ENCODE data around the gene PRPS1L1. TPM values are rescaled to one million over a fixed set of nuclear protein-coding genes. Genes with fewer than 3 reads are reported as not detected.

Gene PRPS1L1
- total RNA-seq, 1 experiment from 2014 or later = not detected

DNA sequence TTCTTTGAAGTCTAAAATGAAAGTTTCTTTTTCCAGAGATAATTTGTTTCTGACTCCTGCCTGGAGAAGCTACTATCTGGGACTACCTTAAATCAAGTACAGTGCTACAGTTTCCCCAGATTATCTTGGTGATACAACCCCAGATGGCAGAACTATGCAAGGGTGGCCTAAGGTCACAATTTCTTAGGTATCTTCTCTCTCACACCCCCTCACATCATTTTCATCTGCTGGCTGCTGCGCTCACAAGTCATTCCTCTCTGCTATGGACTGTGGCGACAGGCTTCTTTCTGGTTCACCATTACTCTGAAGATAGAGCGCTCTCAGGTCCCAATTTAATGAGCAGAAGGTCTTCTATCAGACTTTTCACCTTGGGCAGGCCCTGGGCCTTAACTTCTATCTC is 9.1 kb upstream of the PRPS1L1 start:
- H3K4me3 ChIP-seq (ENCODE audit: insufficient read depth, low read depth, low read length) = no peak overlapping the region
- DNase-seq = no peak
- no peaks in the 10 kb centered on the region for H3K27me3 ChIP-seq (ENCODE audit: control insufficient read depth, insufficient read depth, low read length)
- H3K36me3 ChIP-seq (replicated peaks; ENCODE audit: control insufficient read depth, insufficient read depth, low read length) = no peaks in the 10 kb centered on the region

DNA sequence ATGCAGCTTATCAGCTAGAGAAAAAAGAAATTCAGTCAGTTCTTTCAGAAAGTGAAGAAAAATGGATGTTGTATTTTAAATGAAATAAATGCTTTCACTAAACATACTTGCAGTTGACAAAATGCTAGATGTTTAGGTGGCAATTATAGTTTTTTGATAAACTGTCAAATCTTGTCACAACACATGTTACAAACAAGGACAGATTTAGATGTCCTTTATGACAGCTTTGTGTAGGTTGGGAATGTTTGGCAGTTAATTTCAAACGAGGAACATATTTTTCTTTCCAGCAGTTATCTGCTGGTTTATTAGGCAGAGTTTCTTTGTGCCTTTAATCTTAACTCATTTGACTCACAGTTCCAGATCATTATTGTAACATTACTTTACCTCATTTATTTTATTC is 3.1 kb upstream of the PRPS1L1 start:
- H3K36me3 ChIP-seq (replicated peaks; ENCODE audit: control insufficient read depth, insufficient read depth, low read length) = no peaks in the 10 kb centered on the region
- H3K4me3 ChIP-seq (ENCODE audit: insufficient read depth, low read depth, low read length) = no peak overlapping the region
- no peak for DNase-seq
- H3K27me3 ChIP-seq (ENCODE audit: control insufficient read depth, insufficient read depth, low read length) = no peaks in the 10 kb centered on the region

DNA sequence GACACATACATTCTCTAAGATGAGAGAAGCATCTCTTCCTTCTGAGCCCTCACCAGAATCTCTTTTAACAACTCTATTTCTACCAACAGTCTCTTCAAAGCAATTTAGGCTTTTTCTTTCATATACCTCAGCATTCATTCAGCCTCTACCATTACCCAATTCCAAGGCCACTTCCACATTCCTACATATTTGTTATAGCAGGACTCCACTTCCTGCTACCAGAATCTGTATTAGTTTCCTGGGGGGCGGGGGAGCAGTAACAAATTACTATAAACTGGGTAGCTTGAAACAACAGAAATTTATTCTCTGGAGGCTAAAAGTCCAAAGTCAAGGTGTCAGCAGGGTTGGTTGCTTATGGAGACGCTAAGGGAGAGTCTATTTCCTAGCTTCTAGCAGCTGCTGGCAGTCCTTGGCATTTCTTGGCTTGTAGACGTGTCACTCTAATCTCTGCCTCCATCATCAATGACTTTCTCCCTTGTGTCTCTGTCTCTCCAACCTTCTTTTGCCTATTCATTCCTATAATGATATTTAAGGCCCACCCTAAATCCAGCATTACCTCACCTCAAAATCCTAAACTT is 7.4 kb downstream of the PRPS1L1 start:
- no peak overlapping the region for H3K4me3 ChIP-seq (ENCODE audit: insufficient read depth, low read depth, low read length)
- no peaks in the 10 kb centered on the region for H3K27me3 ChIP-seq (ENCODE audit: control insufficient read depth, insufficient read depth, low read length)
- H3K36me3 ChIP-seq (replicated peaks; ENCODE audit: control insufficient read depth, insufficient read depth, low read length) = no peaks in the 10 kb centered on the region
- no peak for DNase-seq

DNA sequence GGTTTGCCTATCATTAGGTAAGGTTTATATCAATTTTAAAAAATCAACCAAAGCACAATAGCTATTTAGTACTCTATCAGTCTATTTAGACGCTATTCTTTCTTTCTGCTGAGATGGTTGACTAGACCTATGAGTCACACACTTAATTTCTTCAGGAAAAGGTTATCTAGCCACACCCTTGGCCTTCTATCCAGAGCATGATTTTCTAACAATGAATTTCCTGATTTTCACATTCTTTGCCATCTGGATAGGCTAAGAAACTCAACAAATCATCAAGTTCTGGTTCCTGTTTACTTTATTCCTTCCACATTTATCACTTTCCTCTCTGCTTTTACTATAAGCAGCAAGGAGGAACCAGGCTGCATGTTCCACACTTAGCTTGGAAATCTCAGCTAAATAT is 8.1 kb downstream of the PRPS1L1 start:
- H3K4me3 ChIP-seq (ENCODE audit: insufficient read depth, low read depth, low read length) = no peak overlapping the region
- no peak for DNase-seq
- no peaks in the 10 kb centered on the region for H3K36me3 ChIP-seq (replicated peaks; ENCODE audit: control insufficient read depth, insufficient read depth, low read length)
- no peaks in the 10 kb centered on the region for H3K27me3 ChIP-seq (ENCODE audit: control insufficient read depth, insufficient read depth, low read length)

DNA sequence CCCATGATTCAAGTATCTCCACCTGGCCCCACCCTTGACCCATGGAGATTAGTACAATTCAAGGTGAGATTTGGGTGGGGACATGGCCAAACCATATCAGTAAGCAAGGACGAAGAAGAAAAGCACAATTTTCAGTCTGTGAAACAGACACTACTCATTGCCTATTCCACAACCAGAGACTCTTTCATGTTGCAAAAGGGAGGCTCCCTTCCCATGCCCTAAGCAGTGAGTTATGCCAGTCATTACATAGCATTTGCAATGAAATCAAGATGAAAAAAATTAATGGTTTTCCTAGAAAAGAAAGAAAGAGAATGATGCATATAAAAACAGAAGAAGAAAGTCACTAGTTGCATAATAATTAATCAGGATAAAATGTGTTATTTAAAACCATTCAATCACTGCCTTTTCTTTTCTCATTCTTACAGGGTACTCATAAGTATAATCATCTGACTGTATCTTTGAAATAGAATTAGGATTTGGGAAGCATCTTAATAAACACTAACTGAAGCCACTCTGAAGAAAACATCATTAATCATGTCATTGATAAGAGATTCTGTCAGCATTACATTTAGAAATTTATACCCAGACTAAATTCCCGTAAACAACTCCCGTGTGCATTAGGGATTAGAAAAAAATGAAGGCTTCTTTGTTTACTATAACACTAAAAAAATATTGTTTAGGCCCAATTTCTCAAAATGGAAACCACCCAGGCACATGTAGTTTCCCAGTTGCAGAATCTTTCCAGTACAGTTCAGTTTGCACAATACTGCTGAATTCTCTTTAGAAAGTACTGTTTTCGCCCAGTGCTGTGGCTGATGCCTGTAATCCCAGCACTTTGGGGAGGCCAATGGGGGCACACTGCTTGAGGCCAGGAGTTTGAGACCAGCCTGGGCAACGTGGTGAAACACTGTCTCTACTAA is 9.1 kb downstream of the PRPS1L1 start:
- H3K27me3 ChIP-seq (ENCODE audit: control insufficient read depth, insufficient read depth, low read length) = no peaks in the 10 kb centered on the region
- H3K4me3 ChIP-seq (ENCODE audit: insufficient read depth, low read depth, low read length) = no peak overlapping the region
- H3K36me3 ChIP-seq (replicated peaks; ENCODE audit: control insufficient read depth, insufficient read depth, low read length) = no peaks in the 10 kb centered on the region
- no peak for DNase-seq

DNA sequence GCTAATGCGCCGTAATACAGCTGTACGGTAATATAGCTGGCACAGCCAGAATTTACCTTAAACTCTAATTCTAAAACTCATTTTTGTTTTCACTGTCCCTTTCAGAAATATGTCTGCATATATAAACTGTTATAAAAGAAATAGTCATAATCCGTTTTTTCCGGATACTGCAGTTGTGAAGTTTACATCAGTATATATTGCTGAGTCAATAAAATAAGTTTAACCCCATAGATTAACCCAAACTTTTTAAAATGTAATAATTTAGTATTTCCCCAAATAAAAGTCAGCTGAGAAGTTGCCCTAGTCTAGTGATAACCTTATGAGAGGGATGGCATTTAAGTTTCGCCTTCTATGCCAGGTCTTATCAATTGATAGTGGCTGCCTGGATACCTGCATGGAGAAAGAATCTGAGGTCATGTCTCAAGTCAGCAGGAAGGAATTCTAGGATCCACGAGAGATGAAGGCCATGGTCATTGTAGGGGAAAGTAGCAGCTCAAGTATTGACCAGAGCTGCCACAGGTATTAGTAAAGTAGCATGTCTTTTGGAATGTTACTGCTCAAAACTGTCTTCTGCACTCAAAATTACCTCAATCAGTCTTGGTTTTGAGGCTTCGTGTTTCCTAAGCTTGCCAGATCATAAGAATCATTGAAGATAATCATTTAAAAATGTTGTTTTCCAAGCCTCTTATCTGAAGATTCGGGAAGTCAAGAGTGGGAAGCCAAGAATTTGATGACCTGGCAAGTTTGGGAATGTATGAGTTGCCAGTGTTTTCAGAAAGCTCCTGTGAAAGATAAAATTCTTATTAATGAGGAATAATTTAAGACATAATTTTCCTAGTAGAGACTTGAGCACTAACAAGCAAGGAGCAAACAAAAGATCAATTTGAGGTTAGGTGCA is 10.8 kb downstream of the PRPS1L1 start:
- Histone ChIP-seq H3K27me3 (ENCODE audit: control insufficient read depth, insufficient read depth, low read length) (no peaks in the 10 kb centered on the region), H3K36me3 (replicated peaks; ENCODE audit: control insufficient read depth, insufficient read depth, low read length) (no peaks in the 10 kb centered on the region), H3K4me3 (ENCODE audit: insufficient read depth, low read depth, low read length) (no peak overlapping the region)
- no peak for DNase-seq

DNA sequence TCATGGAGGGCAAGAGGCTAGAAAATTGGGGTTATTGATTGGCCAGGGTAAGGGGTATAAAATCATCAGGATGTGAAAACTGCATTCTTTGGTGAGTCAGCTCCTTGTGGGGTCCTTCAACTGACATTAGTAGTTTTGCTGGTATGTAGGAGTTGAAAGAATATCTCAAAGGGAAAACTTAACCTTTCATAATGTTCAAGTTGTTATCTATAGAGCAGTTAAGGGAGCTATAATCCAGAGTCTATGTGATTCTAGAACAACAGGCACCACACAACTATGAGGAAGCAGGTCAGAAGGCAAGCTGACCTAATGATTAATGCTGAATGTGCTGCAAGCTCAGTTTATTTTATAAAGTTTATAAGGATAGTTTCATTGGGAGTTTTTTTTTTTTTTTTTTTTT is 13.7 kb downstream of the PRPS1L1 start:
- DNase-seq = no peak
- no peaks in the 10 kb centered on the region for H3K27me3 ChIP-seq (ENCODE audit: control insufficient read depth, insufficient read depth, low read length)
- no peak overlapping the region for H3K4me3 ChIP-seq (ENCODE audit: insufficient read depth, low read depth, low read length)
- H3K36me3 ChIP-seq (replicated peaks; ENCODE audit: control insufficient read depth, insufficient read depth, low read length) = no peaks in the 10 kb centered on the region

DNA sequence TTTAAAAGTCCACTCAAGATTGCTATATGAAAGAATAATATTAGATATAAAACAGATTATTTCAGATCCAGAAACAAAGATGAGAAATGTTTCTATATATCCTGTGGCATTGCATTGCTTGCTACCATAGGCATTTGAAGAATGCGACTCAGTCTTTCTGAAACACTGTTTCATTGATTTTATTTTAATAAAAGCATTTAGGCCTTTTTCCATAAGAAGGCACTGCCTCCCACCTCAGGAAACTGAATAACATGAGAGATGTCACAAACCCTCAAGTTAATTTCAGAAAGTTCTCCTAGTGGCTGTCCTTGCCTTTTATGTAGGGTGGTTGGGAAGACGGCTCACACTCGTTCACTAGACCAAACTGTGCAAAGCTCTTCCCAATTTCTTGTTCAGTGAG is 23.3 kb downstream of the PRPS1L1 start:
- H3K4me3 ChIP-seq (ENCODE audit: insufficient read depth, low read depth, low read length) = no peak overlapping the region
- no peaks in the 10 kb centered on the region for H3K27me3 ChIP-seq (ENCODE audit: control insufficient read depth, insufficient read depth, low read length)
- no peaks in the 10 kb centered on the region for H3K36me3 ChIP-seq (replicated peaks; ENCODE audit: control insufficient read depth, insufficient read depth, low read length)
- no peak for DNase-seq

DNA sequence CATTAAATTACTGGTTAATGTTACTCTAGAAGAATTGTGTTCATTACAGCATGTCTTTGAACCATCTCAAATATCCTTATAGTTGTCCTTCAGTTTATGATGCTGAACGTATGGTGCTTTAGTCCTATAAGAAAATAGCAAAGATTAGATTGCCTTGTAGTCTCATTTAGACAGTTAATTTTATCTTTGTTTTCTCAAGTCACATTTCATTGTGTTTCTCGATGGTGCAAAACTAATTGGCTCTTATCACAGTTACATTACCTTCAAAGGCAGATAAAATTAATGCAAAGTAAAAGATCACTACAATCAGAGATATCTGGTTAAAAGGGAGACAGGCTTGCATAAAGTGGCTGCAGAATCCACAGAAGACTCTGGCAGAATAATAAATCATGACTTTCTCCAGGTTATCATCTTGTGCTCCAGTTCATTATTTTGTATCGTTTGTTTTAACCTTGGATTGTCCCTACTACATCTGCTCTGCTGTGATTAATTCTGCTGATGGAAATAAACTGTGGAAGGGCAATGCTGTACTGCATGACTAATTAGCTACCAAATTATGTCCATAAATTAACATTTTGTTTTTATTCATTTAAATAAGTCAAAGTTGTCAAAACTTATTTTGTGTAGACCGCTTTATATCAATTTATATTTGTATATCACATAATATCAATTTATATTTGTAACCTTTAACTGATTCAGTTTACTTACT is 24.2 kb downstream of the PRPS1L1 start:
- no peaks in the 10 kb centered on the region for H3K27me3 ChIP-seq (ENCODE audit: control insufficient read depth, insufficient read depth, low read length)
- H3K4me3 ChIP-seq (ENCODE audit: insufficient read depth, low read depth, low read length) = no peak overlapping the region
- DNase-seq = no peak

DNA sequence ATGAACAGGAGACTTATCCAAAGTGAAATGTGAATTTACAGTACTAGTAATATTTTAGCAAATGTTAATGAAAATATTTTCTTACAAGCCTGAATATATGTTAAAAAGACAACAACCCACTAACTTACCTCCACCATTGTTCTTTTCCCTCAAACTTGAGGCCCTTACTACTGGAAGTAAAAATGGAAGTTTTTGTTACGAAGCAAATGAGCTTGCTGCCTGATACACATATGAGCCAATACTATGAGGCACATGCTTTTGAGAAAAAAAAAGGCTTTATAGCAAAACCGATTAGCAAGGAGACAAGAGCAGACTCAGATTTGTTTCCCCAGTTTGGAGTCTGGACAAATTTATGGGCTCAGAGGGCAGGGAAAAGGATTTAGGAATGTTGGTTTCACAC is 29.0 kb downstream of the PRPS1L1 start:
- Histone ChIP-seq H3K4me3 (ENCODE audit: insufficient read depth, low read depth, low read length) (no peak overlapping the region), H3K36me3 (replicated peaks; ENCODE audit: control insufficient read depth, insufficient read depth, low read length) (no peaks in the 10 kb centered on the region)
- DNase-seq = no peak

More for the DNA sequence above, 24.2 kb downstream of the PRPS1L1 start:
- no peaks in the 10 kb centered on the region for H3K36me3 ChIP-seq (replicated peaks; ENCODE audit: control insufficient read depth, insufficient read depth, low read length)

DNA sequence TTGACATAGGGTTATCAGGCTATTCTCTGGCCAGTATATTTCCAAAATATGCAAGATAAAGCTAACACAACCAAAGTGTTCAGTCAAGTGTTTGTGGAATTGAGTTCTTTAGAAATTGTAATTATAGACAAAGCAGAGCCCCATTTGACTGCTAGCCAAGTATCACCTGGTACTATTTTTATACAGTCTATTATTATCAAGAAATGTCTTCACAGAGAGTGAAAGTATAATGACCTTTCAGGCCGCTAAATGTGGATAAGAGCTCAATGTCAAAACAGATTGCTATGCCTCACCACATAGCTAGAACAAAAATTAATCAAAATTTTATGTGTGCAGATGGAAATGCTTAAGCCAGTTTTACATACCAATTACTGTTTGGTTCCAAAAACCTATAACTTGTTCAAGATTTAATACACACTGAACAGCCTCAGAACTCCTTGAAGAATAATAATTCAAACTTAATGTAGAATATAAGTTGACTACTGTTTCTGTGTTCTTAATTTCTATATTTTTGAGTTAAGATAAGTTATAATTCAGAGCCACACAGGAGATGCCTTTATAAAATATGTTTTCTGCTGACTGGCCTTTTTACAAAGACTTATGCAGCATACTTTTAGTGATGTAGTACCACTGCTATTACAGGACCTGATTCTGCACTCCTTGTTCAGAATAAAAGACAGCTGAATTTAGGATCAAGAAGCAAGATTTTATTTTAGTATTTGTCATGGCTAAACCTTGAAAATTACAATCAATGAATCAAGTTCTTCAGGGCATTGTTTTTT is 31.0 kb downstream of the PRPS1L1 start:
- Histone ChIP-seq H3K27me3 (ENCODE audit: control insufficient read depth, insufficient read depth, low read length) (no peaks in the 10 kb centered on the region), H3K4me3 (ENCODE audit: insufficient read depth, low read depth, low read length) (no peak overlapping the region), H3K36me3 (replicated peaks; ENCODE audit: control insufficient read depth, insufficient read depth, low read length) (no peaks in the 10 kb centered on the region)
- DNase-seq = no peak

More for the DNA sequence above, 29.0 kb downstream of the PRPS1L1 start:
- H3K27me3 ChIP-seq (ENCODE audit: control insufficient read depth, insufficient read depth, low read length) = no peaks in the 10 kb centered on the region

DNA sequence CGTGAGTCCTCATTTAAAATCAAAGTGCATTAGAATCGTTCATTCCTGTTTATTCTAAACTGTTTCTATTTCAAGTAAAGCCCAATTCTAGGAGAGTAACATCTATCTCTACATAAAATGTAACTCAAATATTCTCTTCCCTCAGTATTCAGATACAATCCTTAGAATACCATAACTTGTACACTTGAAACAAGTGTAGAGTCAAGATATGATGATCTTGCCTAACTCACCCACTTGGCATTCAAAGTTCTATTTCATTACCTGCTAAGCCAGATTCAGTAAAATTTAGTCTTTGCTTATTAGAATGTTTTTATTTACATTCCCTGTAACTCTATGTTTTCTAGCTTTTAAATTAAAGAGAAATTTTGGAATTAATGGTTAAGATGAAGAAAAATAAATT is 31.6 kb downstream of the PRPS1L1 start:
- Histone ChIP-seq H3K4me3 (ENCODE audit: insufficient read depth, low read depth, low read length) (no peak overlapping the region), H3K27me3 (ENCODE audit: control insufficient read depth, insufficient read depth, low read length) (no peaks in the 10 kb centered on the region)
- no peak for DNase-seq

DNA sequence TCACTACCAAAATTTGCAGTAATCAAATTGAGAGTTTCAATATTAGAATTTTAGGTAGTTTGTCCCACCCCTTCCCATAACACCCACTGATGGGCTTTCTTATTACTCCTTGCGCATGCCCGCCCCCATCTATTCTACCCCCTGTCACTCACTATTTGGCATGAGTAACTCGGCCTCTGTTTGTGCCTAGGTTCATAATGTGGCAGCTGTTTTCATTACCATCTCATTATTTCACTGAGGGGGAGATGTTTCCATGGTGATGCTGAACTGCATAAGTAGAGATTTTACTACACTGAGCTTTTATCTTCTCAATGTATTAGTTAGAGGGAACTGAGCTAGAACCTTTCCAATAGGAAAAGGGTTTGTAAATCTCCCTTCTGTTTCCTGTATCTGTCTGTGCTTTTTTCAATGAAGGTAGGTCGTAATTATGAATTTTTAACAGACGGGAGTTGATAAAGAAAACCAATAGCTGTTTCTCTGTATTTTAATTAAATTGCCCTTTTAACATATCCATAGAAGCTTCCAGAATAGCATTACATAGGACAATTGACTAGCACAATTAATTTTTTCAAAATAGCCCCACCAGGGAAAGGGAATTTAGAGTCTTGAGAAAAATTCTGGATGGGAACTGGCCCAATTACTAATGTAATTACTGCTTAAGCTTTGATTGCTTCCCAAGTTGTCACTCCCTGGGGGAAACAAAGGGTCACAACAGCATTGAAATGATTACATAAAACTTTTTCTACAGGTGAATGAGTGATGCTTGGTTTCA is 33.4 kb downstream of the PRPS1L1 start:
- DNase-seq = no peak
- Histone ChIP-seq H3K4me3 (ENCODE audit: insufficient read depth, low read depth, low read length) (no peak overlapping the region), H3K36me3 (replicated peaks; ENCODE audit: control insufficient read depth, insufficient read depth, low read length) (no peaks in the 10 kb centered on the region), H3K27me3 (ENCODE audit: control insufficient read depth, insufficient read depth, low read length) (no peaks in the 10 kb centered on the region)

More for the DNA sequence above, 31.6 kb downstream of the PRPS1L1 start:
- H3K36me3 ChIP-seq (replicated peaks; ENCODE audit: control insufficient read depth, insufficient read depth, low read length) = no peaks in the 10 kb centered on the region

Measured in H7 (cell line).